ENCODE results near the gene TCEANC.
A peak's percentile ranks its signal among the peaks of the same experiment; 100 is the strongest.
"Not testable (repeated sequence)": the region's sequence is repeated elsewhere in the genome, so short reads cannot be mapped to it uniquely, and the experiment has no call there.

TCEANC gene

GRCh38 chrX:13667919-13668318 is 15.0 kb downstream of the TCEANC start:
- no peak overlapping the region for H3K27ac Mint-ChIP-seq

DNA sequence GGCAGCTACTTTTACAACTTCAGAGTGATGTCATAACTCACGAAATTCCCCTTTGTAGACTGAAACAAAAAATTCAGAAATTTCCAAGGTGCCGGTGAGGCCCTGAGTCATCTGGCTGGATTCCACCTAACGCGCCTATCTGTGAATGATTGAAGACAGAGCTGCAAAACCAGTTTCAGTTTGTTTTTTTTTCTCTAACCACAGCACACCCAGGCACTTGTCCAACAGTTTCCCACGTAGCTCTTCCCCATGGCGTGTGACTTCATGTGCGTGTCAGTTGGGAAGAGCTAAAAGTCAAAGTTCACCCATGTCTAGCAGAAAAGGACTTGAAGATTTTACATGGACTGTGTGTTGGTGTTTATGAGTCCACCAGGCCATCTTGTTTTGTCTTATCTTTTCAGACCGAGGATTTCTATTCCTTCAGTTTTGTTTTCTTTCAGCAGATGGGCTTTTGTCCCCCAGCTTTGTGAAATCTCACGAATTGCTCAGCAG is 16.4 kb downstream of the TCEANC start:
- peak overlapping the region; percentile 36 for H3K4me3 Mint-ChIP-seq

More at GRCh38 chrX:13667919-13668318, 15.0 kb downstream of the TCEANC start:
- Mint-ChIP-seq H3K4me3 (no peak overlapping the region), H3K9me3 (no peaks in the 10 kb centered on the region), H3K27me3 (ENCODE audit: low read depth) (no peaks in the 10 kb centered on the region), H3K36me3 (ENCODE audit: low read depth) (peaks cover 32% of the 10 kb centered on the region), H3K4me1 (ENCODE audit: low read depth) (peaks cover 6% of the 10 kb centered on the region)
- DNase-seq (ENCODE audit: low spot score) = no peak

DNA sequence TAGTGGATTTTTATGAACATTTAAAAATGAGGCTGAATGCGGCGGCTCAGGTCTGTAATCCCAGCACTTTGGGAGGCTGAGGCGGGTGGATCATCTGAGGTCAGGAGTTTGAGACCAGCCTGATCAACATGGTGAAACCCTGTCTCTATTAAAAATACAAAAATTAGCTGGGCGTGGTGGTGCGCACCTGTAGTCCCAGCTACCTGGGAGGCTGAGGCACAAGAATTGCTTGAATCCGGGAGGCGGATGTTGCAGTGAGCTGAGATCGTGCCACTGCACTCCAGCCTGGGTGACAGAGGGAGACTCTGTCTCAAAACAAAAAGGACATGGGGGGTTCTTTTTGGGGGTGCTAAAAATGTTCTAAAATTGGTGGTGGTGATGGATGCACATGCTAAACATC is 16.8 kb downstream of the TCEANC start:
- peaks cover 24% of the 10 kb centered on the region for H3K36me3 Mint-ChIP-seq (ENCODE audit: low read depth)
- not testable (repeated sequence) for H3K27ac Mint-ChIP-seq; H3K9me3 Mint-ChIP-seq; H3K27me3 Mint-ChIP-seq (ENCODE audit: low read depth); H3K4me1 Mint-ChIP-seq (ENCODE audit: low read depth); DNase-seq (ENCODE audit: low spot score); H3K4me3 Mint-ChIP-seq

More for the DNA sequence above, 16.4 kb downstream of the TCEANC start:
- H3K27ac Mint-ChIP-seq = peak overlapping the region; percentile 78
- peaks cover 6% of the 10 kb centered on the region for H3K4me1 Mint-ChIP-seq (ENCODE audit: low read depth)
- no peaks in the 10 kb centered on the region for H3K27me3 Mint-ChIP-seq (ENCODE audit: low read depth)
- peak; percentile 52 for DNase-seq (ENCODE audit: low spot score)
- peaks cover 25% of the 10 kb centered on the region for H3K36me3 Mint-ChIP-seq (ENCODE audit: low read depth)
- H3K9me3 Mint-ChIP-seq = no peaks in the 10 kb centered on the region

DNA sequence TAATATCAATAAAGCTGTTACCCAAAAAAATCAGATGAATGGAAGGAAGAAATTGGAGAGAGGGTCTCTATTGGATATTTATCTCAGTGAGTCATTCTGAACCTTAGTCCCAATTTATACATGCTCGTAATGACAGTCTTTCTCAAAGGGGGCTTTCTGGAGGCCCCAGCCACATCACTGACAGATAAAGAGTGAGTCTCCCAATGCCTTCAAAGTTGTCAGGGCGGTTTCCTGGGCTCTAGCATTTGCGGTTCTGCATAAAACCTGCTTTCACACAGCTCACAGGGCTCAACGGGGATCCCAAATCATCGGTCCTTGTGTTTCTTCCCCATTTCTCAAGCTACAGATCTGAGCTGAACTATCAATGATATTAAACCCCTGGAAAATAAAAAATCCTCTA is 17.3 kb downstream of the TCEANC start:
- no peaks in the 10 kb centered on the region for H3K27me3 Mint-ChIP-seq (ENCODE audit: low read depth)
- no peak overlapping the region for H3K4me3 Mint-ChIP-seq
- DNase-seq (ENCODE audit: low spot score) = no peak
- H3K36me3 Mint-ChIP-seq (ENCODE audit: low read depth) = peaks cover 20% of the 10 kb centered on the region
- no peak overlapping the region for H3K27ac Mint-ChIP-seq
- H3K9me3 Mint-ChIP-seq = no peaks in the 10 kb centered on the region
- peaks cover 6% of the 10 kb centered on the region for H3K4me1 Mint-ChIP-seq (ENCODE audit: low read depth)

DNA sequence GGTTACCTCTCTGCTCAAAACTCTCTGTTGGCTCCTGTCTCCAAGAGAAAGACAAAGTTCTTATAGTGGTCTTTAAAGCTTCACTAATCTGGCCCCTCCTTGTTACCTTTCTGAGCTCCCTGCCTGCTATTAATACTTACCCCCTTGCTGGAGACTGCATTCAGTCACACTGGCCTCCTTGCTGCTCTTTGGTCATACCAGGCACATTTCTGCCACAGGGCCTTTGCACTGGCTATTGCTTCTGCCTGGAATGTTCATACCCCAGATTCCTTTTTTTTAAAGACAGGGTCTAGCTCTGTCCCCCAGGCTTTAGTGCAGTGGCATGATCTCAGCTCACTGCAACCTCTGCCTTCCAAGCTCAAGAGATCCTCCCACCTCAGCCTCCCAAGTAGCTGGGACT is 20.1 kb downstream of the TCEANC start:
- Mint-ChIP-seq H3K36me3 (ENCODE audit: low read depth) (peaks cover 17% of the 10 kb centered on the region), H3K4me3 (no peak overlapping the region), H3K27me3 (ENCODE audit: low read depth) (no peaks in the 10 kb centered on the region), H3K27ac (no peak overlapping the region), H3K4me1 (ENCODE audit: low read depth) (peaks cover 4% of the 10 kb centered on the region), H3K9me3 (no peaks in the 10 kb centered on the region)
- no peak for DNase-seq (ENCODE audit: low spot score)

DNA sequence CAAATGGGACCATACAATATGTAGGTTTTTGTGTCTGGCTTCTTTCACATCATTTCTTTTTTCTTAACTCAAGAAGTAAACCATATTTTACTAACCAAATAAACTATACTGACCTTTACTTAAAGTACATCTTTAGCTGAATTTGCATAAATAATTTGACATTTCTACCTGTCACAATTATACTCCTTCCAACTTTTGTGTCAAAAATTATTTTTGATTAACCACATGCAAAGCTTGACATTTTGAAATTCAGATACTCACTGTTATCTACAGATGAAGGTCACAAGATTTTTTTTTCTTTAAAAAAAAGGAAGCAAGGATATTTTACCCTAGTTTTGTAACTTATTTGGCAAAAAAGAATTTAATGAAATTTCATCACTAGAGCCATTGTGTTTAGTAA is 23.9 kb downstream of the TCEANC start:
- peaks cover 5% of the 10 kb centered on the region for H3K36me3 Mint-ChIP-seq (ENCODE audit: low read depth)
- H3K4me1 Mint-ChIP-seq (ENCODE audit: low read depth) = no peaks in the 10 kb centered on the region
- no peak for DNase-seq (ENCODE audit: low spot score)
- no peaks in the 10 kb centered on the region for H3K9me3 Mint-ChIP-seq
- H3K4me3 Mint-ChIP-seq = no peak overlapping the region
- no peak overlapping the region for H3K27ac Mint-ChIP-seq
- H3K27me3 Mint-ChIP-seq (ENCODE audit: low read depth) = no peaks in the 10 kb centered on the region

DNA sequence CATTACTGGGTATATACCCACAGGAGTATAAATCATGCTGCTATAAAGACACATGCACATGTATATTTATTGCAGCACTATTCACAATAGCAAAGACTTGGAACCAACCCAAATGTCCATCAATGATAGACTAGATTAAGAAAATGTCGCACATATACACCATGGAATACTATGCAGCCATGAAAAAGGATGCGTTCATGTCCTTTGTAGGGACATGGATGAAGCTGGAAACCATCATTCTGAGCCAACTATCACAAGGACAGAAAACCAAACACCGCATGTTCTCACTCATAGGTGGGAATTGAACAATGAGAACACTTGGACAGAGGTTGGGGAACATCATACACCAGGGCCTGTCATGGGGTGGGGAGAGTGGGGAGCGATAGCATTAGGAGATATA is 26.8 kb downstream of the TCEANC start:
- DNase-seq (ENCODE audit: low spot score); H3K9me3 Mint-ChIP-seq; H3K4me3 Mint-ChIP-seq; H3K27ac Mint-ChIP-seq; H3K4me1 Mint-ChIP-seq (ENCODE audit: low read depth); H3K27me3 Mint-ChIP-seq (ENCODE audit: low read depth): not testable (repeated sequence)
- peaks cover 12% of the 10 kb centered on the region for H3K36me3 Mint-ChIP-seq (ENCODE audit: low read depth)

GRCh38 chrX:13681595-13681994 is 28.7 kb downstream of the TCEANC start:
- Mint-ChIP-seq H3K4me3 (no peak overlapping the region), H3K4me1 (ENCODE audit: low read depth) (no peaks in the 10 kb centered on the region), H3K9me3 (no peaks in the 10 kb centered on the region), H3K27ac (no peak overlapping the region), H3K27me3 (ENCODE audit: low read depth) (no peaks in the 10 kb centered on the region), H3K36me3 (ENCODE audit: low read depth) (peaks cover 15% of the 10 kb centered on the region)
- no peak for DNase-seq (ENCODE audit: low spot score)

DNA sequence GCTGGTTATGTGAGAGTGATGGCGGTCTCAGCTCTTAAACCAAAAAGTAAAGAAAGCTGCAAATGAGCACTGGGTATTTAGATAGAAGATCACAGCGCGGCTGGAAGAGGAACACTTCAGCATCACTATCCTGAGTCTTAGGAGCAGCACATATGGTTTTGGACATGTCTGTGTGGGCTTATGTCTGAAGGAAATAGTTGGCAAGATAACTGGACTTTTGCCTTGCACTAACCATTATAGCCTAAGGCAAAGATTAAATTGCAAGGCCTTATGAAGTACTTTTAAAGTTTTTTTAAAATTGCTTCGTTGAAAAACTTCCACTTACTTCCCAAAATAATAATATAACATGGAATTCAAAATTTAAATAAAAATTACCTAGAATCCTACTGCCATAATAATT is 31.4 kb downstream of the TCEANC start:
- DNase-seq (ENCODE audit: low spot score) = no peak
- no peak overlapping the region for H3K4me3 Mint-ChIP-seq
- peaks cover 6% of the 10 kb centered on the region for H3K4me1 Mint-ChIP-seq (ENCODE audit: low read depth)
- no peaks in the 10 kb centered on the region for H3K9me3 Mint-ChIP-seq
- H3K27ac Mint-ChIP-seq = no peak overlapping the region
- peaks cover 13% of the 10 kb centered on the region for H3K36me3 Mint-ChIP-seq (ENCODE audit: low read depth)
- no peaks in the 10 kb centered on the region for H3K27me3 Mint-ChIP-seq (ENCODE audit: low read depth)

DNA sequence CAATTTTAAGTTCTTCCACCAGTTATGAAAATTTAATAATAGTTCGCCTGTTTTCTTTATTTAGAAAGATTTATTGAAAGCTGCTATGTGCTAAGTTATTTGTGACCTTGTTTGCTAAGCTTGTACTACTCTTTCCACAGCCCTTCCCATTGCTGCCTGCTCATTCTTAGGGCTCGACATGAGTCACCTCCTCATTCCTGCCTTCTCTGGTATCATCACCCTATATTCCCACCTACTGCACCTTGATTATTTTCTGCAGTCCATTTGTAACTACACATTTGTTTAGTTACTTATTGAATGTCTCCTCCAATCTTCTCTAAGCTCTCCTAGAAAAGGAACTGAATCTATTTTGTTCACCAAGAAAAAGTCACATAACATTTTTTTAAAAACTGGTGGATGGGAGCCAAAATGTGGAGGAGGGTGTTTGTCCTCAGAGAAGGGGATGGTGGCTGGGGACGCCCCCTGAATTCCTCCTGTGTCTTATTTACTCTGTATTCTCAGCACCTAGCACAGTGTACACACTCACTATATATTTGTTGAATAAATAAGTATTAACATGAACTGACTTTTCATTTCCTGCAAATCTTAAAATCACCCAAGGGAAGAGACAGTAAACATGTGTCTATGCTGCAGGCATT is 32.3 kb downstream of the TCEANC start:
- Mint-ChIP-seq H3K27ac (peak overlapping the region; percentile 37), H3K36me3 (ENCODE audit: low read depth) (peaks cover 13% of the 10 kb centered on the region)

DNA sequence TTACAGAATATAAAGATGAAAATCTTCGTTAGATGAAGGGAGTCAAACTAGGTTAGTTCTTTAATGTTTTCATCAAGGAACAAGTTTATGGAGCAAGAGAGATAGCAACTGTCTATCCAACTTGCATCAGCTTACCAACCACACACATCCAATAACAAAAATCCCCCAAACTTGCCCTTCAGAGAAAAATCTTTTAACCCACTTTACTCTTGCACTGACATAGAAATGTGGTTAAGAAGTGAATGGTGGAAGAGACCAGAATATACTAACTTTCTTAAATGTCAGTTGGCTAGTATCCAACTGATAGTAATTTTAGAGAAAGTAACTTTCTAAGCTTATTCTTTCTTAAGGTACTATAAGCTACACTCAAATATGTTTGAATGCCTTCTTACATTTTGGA is 34.3 kb downstream of the TCEANC start:
- peaks cover 15% of the 10 kb centered on the region for H3K4me1 Mint-ChIP-seq (ENCODE audit: low read depth)
- H3K4me3 Mint-ChIP-seq = no peak overlapping the region
- peaks cover 9% of the 10 kb centered on the region for H3K36me3 Mint-ChIP-seq (ENCODE audit: low read depth)
- no peaks in the 10 kb centered on the region for H3K27me3 Mint-ChIP-seq (ENCODE audit: low read depth)
- no peak for DNase-seq (ENCODE audit: low spot score)
- no peaks in the 10 kb centered on the region for H3K9me3 Mint-ChIP-seq
- H3K27ac Mint-ChIP-seq = peak overlapping the region; percentile 6

More for the DNA sequence above, 32.3 kb downstream of the TCEANC start:
- no peaks in the 10 kb centered on the region for H3K27me3 Mint-ChIP-seq (ENCODE audit: low read depth)
- H3K4me1 Mint-ChIP-seq (ENCODE audit: low read depth) = peaks cover 7% of the 10 kb centered on the region
- no peak for DNase-seq (ENCODE audit: low spot score)
- H3K4me3 Mint-ChIP-seq = no peak overlapping the region
- H3K9me3 Mint-ChIP-seq = no peaks in the 10 kb centered on the region

GRCh38 chrX:13688384-13688957 is 35.5 kb downstream of the TCEANC start:
- Mint-ChIP-seq H3K4me3 (peak overlapping the region; percentile 87), H3K4me1 (ENCODE audit: low read depth) (peaks cover 23% of the 10 kb centered on the region), H3K9me3 (no peaks in the 10 kb centered on the region), H3K27ac (peak overlapping the region; percentile 95), H3K27me3 (ENCODE audit: low read depth) (no peaks in the 10 kb centered on the region), H3K36me3 (ENCODE audit: low read depth) (peaks cover 9% of the 10 kb centered on the region)
- DNase-seq (ENCODE audit: low spot score) = no peak

GRCh38 chrX:13688958-13689740 is 36.2 kb downstream of the TCEANC start, which contains the start of gene RAB9A:
Gene RAB9A, plus strand, starts transcription at chrX:13689128. Its CDS starts 19,619 bp downstream, at chrX:13708747.
- Mint-ChIP-seq H3K4me1 (ENCODE audit: low read depth) (peaks cover 26% of the 10 kb centered on the region), H3K27ac (peak within 1 kb of the TSS; percentile 95), H3K36me3 (ENCODE audit: low read depth) (peaks cover 5% of the 10 kb centered on the region), H3K9me3 (no peaks in the 10 kb centered on the region), H3K4me3 (peak within 1 kb of the TSS; percentile 87), H3K27me3 (ENCODE audit: low read depth) (no peaks in the 10 kb centered on the region)
- peak; percentile 78 for DNase-seq (ENCODE audit: low spot score)

- H3K4me1 Mint-ChIP-seq (ENCODE audit: low read depth) = peaks cover 26% of the 10 kb centered on the region
- H3K4me3 Mint-ChIP-seq = peak overlapping the region; percentile 87
- no peaks in the 10 kb centered on the region for H3K9me3 Mint-ChIP-seq
- H3K27me3 Mint-ChIP-seq (ENCODE audit: low read depth) = no peaks in the 10 kb centered on the region
- peaks cover 5% of the 10 kb centered on the region for H3K36me3 Mint-ChIP-seq (ENCODE audit: low read depth)
- peak overlapping the region; percentile 72 for H3K27ac Mint-ChIP-seq
- DNase-seq (ENCODE audit: low spot score) = no peak
Measured at GRCh38 chrX:13689741-13690211, 36.8 kb downstream of the TCEANC start.
